ENCODE data around the gene HTR3C.

DNA sequence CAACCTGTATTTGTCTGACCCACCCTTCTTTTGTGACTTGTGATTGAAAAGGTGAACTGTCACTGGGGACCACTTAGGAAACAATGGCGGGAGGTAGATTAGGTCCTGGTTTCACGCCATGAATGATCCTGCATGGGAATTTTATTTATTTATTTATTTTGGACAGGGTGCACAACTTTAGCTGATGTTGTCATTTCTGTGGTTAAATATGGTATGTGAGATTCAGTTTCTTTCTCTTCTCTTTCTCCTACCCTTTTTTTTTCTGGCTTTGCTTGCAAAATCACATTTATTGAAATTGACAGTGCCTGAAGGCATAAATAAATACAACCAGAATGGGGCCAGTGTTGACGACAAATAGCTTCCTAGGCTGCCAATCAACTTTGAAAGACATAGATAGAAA, 26.0 kb downstream of the HTR3C start:
- TF ChIP-seq MZF1 (tag by site-specific recombination; IDR thresholded peaks at IDR 0.05; ENCODE audit: borderline replicate concordance) = no peak
- TF ChIP-seq OVOL3 (tag by site-specific recombination; IDR thresholded peaks at IDR 0.05) = no peak
- TF ChIP-seq, protein P1, sequence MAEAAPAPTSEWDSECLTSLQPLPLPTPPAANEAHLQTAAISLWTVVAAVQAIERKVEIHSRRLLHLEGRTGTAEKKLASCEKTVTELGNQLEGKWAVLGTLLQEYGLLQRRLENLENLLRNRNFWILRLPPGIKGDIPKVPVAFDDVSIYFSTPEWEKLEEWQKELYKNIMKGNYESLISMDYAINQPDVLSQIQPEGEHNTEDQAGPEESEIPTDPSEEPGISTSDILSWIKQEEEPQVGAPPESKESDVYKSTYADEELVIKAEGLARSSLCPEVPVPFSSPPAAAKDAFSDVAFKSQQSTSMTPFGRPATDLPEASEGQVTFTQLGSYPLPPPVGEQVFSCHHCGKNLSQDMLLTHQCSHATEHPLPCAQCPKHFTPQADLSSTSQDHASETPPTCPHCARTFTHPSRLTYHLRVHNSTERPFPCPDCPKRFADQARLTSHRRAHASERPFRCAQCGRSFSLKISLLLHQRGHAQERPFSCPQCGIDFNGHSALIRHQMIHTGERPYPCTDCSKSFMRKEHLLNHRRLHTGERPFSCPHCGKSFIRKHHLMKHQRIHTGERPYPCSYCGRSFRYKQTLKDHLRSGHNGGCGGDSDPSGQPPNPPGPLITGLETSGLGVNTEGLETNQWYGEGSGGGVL (tag by site-specific recombination; IDR thresholded peaks at IDR 0.05) = no peak
- TF ChIP-seq REST (tag by site-specific recombination; IDR thresholded peaks at IDR 0.05) = no peak
- TF ChIP-seq, protein P2, sequence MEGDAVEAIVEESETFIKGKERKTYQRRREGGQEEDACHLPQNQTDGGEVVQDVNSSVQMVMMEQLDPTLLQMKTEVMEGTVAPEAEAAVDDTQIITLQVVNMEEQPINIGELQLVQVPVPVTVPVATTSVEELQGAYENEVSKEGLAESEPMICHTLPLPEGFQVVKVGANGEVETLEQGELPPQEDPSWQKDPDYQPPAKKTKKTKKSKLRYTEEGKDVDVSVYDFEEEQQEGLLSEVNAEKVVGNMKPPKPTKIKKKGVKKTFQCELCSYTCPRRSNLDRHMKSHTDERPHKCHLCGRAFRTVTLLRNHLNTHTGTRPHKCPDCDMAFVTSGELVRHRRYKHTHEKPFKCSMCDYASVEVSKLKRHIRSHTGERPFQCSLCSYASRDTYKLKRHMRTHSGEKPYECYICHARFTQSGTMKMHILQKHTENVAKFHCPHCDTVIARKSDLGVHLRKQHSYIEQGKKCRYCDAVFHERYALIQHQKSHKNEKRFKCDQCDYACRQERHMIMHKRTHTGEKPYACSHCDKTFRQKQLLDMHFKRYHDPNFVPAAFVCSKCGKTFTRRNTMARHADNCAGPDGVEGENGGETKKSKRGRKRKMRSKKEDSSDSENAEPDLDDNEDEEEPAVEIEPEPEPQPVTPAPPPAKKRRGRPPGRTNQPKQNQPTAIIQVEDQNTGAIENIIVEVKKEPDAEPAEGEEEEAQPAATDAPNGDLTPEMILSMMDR (tag by site-specific recombination; IDR thresholded peaks at IDR 0.05) = no peak
- no peak for TF ChIP-seq ZNF133 (tag by site-specific recombination; IDR thresholded peaks at IDR 0.05)
- TF ChIP-seq ELK4 (IDR thresholded peaks at IDR 0.05; ENCODE audit: borderline replicate concordance, low read depth, low read length) = no peak
- TF ChIP-seq ZNF335 (tag by site-specific recombination; conservative IDR thresholded peaks at IDR 0.05) = no peak
- no peak for TF ChIP-seq ZBTB44 (tag by site-specific recombination; IDR thresholded peaks at IDR 0.05)
- TF ChIP-seq YY1 (tag by site-specific recombination; IDR thresholded peaks at IDR 0.05) = no peak
- TF ChIP-seq ZNF223 (tag by site-specific recombination; IDR thresholded peaks at IDR 0.05) = no peak
- TF ChIP-seq ZNF202 (tag by site-specific recombination; IDR thresholded peaks at IDR 0.05; ENCODE audit: borderline replicate concordance) = no peak

Data from HEK293 (cell line).